Ishikawa (cell line): ENCODE data around the gene TCF21.

Experiments
- CREB1 ChIP-seq: IDR thresholded peaks from 2 replicates; pipeline ENCODE4 v1.6.1; 2012; ENCODE audit warnings: low read depth
- YY1 ChIP-seq: IDR thresholded peaks from 2 replicates; pipeline ENCODE4 v1.6.1; 2012; ENCODE audit warnings: low read depth

- TF ChIP-seq YY1 (no peak), CREB1 (no peak)
Measured at GRCh38 chr6:133937909-133938308, 49.0 kb downstream of the TCF21 start.
